ENCODE measurements around the gene CD300LG. TPM values are rescaled to one million over a fixed set of nuclear protein-coding genes. Genes with fewer than 3 reads are reported as not detected.

CD300LG gene
- polyA plus RNA-seq, 4 donors = 0.30 to 2.0 (median 0.81) TPM; not detected in 1

- peaks cover 0 to 21% (median 0%) of the 10 kb centered on the region in 3 donors for H3K4me1 ChIP-seq (ENCODE audit: control insufficient read depth in 3 of 3, insufficient read depth in 2 of 3, low read depth in 1 of 3, low read length in 2 of 3)
- 23 to 65% (median 26%) methylated on average over 8 of the region's 8 CpGs for WGBS, 3 donors
- FAIRE-seq (no peak), DNase-seq (no peak)
- H3K27me3 ChIP-seq (ENCODE audit: control insufficient read depth in 3 of 3, insufficient read depth in 3 of 3, low read length in 3 of 3) = peaks cover 0 to 36% (median 4%) of the 10 kb centered on the region in 3 donors
- no peak overlapping the region for H3K4me3 ChIP-seq (ENCODE audit: low read depth in 1 of 3, low read length in 3 of 3)
- no peaks in the 10 kb centered on the region for H3K9me3 ChIP-seq (ENCODE audit: control insufficient read depth in 2 of 2, insufficient read depth in 1 of 2, low read depth in 1 of 2, low read length in 1 of 2)
- H3K36me3 ChIP-seq (ENCODE audit: control insufficient read depth in 3 of 3, insufficient read depth in 2 of 3, low read depth in 1 of 3, low read length in 3 of 3) = no peaks in the 10 kb centered on the region
- no peak overlapping the region for H3K27ac ChIP-seq (ENCODE audit: low read depth in 1 of 3, low read length in 2 of 3)
These were observed 64.9 kb downstream of the CD300LG start for GRCh38 chr17:43911904-43912303.

GRCh38 chr17:43912635-43913304, 65.8 kb downstream of the CD300LG start:
- 37 to 67% (median 65%) methylated on average over 4 of the region's 4 CpGs for WGBS, 3 donors
- Histone ChIP-seq H3K27me3 (ENCODE audit: control insufficient read depth in 3 of 3, insufficient read depth in 3 of 3, low read length in 3 of 3) (peaks cover 0 to 28% (median 4%) of the 10 kb centered on the region in 3 donors), H3K4me1 (ENCODE audit: control insufficient read depth in 3 of 3, insufficient read depth in 2 of 3, low read depth in 1 of 3, low read length in 2 of 3) (peaks cover 0 to 15% (median 0%) of the 10 kb centered on the region in 3 donors), H3K27ac (ENCODE audit: low read depth in 1 of 3, low read length in 2 of 3) (no peak overlapping the region), H3K4me3 (ENCODE audit: low read depth in 1 of 3, low read length in 3 of 3) (no peak overlapping the region), H3K36me3 (ENCODE audit: control insufficient read depth in 3 of 3, insufficient read depth in 2 of 3, low read depth in 1 of 3, low read length in 3 of 3) (no peaks in the 10 kb centered on the region), H3K9me3 (ENCODE audit: control insufficient read depth in 2 of 2, insufficient read depth in 1 of 2, low read depth in 1 of 2, low read length in 1 of 2) (no peaks in the 10 kb centered on the region)
- FAIRE-seq (no peak), DNase-seq (no peak)

Other genes with a start within 250 kb of the CD300LG start
- gene MEOX1, start 185.3 kb upstream of the CD300LG start, polyA plus RNA-seq = 1 to 10 TPM in 2 of 4 donors, not detected in 2; 2.6 to 7.1 TPM
- gene SOST, start 88.4 kb upstream of the CD300LG start, polyA plus RNA-seq = under 1 TPM in 1 of 4 donors, not detected in 3; 0.04 TPM
- gene DUSP3, start 68.2 kb upstream of the CD300LG start, polyA plus RNA-seq = 10 to 100 TPM; 31.1 to 88.6 (median 72.2) TPM
- under 1 TPM in 1 of 4 donors, not detected in 3; 0.03 TPM for gene CFAP97D1, start 66.7 kb upstream of the CD300LG start, polyA plus RNA-seq
- gene MPP3, start 14.0 kb upstream of the CD300LG start, polyA plus RNA-seq = 1 to 10 TPM; 1.2 to 5.4 (median 2.6) TPM
- 1 to 10 TPM in 2 of 4 donors, under 1 TPM in 1, not detected in 1; 0.27 to 1.8 (median 1.1) TPM for gene MPP2, start 60.4 kb downstream of the CD300LG start, polyA plus RNA-seq
- gene PPY, start 95.3 kb downstream of the CD300LG start, polyA plus RNA-seq = 1 to 10 TPM in 1 of 4 donors, not detected in 3; 5.5 TPM
- gene PYY, start 106.8 kb downstream of the CD300LG start, polyA plus RNA-seq = 100 to 1,000 TPM in 1 of 4 donors, 10 to 100 TPM in 1, 1 to 10 TPM in 1, not detected in 1; 1.8 to 192 (median 10.5) TPM
- gene NAGS, start 157.4 kb downstream of the CD300LG start, polyA plus RNA-seq = 10 to 100 TPM; 16.8 to 58.6 (median 50.6) TPM
- 10 to 100 TPM; 11.3 to 47.5 (median 27.7) TPM for gene TMEM101, start 167.8 kb downstream of the CD300LG start, polyA plus RNA-seq
- gene LSM12, start 219.5 kb downstream of the CD300LG start, polyA plus RNA-seq = 10 to 100 TPM; 24.8 to 36.4 (median 28.2) TPM
- 10 to 100 TPM; 17.6 to 69.2 (median 39.3) TPM for gene G6PC3, start 223.6 kb downstream of the CD300LG start, polyA plus RNA-seq

All from small intestine (tissue), 7 donors.